HepG2 (cell line): Measurements from ENCODE around the gene RNASE11. TPM values are rescaled to one million over a fixed set of nuclear protein-coding genes. Genes with fewer than 3 reads are reported as not detected.
A peak's percentile ranks its signal among the peaks of the same experiment; 100 is the strongest.

ENCODE experiments used
- GABPA ChIP-seq, 2 experiments: IDR thresholded peaks; 2 replicates each; pipeline ENCODE4 v1.6.1; 2011 to 2016; ENCODE audit warnings: low read depth in 2 of 2, low read length in 1 of 2, missing biosample characterization in 1 of 2, missing genetic modification characterization in 1 of 2
- MAZ ChIP-seq, 2 experiments: sonication (generic) in 1 of 2; formaldehyde crosslinking in 1 of 2; IDR thresholded peaks; 2 replicates each; pipeline versions ENCODE4 v1.5.0 to v1.6.1; 2012 to 2020; ENCODE audit warnings: low read depth in 2 of 2, mild to moderate bottlenecking in 2 of 2, borderline replicate concordance in 1 of 2, improper control_type of control experiment in 1 of 2, low read length in 1 of 2, missing genetic modification reagents in 1 of 2, moderate library complexity in 1 of 2
- MXI1 ChIP-seq: IDR thresholded peaks from 3 replicates; pipeline ENCODE4 v1.6.1; 2012; ENCODE audit warnings: low read depth, low read length, inconsistent platforms, borderline replicate concordance
- NR2F6 ChIP-seq, 2 experiments: IDR thresholded peaks; 2 replicates each; pipeline ENCODE4 v1.6.1; 2016; ENCODE audit warnings: antibody characterized with exemption in 1 of 2, mild to moderate bottlenecking in 1 of 2
- TEAD2 ChIP-seq: sonication (generic); formaldehyde crosslinking; IDR thresholded peaks from 2 replicates; pipeline ENCODE4 v1.9.0; 2021; ENCODE audit warnings: missing genetic modification reagents
- TRIM24 ChIP-seq: sonication (generic); formaldehyde crosslinking; IDR thresholded peaks from 2 replicates; pipeline ENCODE4 v1.8.0; 2022; ENCODE audit warnings: mild to moderate bottlenecking, missing genetic modification reagents
- YY1 ChIP-seq: IDR thresholded peaks from 2 replicates; pipeline ENCODE4 v1.6.1; 2011; ENCODE audit warnings: low read length, low read depth, moderate library complexity, mild to moderate bottlenecking; ENCODE audit not compliant: insufficient read depth, insufficient replicate concordance
- ZBTB20 ChIP-seq: sonication (generic); formaldehyde crosslinking; IDR thresholded peaks from 2 replicates; pipeline ENCODE4 v1.8.1; 2023; ENCODE audit warnings: missing genetic modification reagents, low read depth, mild to moderate bottlenecking, borderline replicate concordance
- ZMYM4 ChIP-seq: sonication (generic); formaldehyde crosslinking; IDR thresholded peaks from 2 replicates; pipeline ENCODE4 v1.8.1; 2023; ENCODE audit warnings: mild to moderate bottlenecking, missing genetic modification reagents
- ZNF251 ChIP-seq: sonication (generic); formaldehyde crosslinking; IDR thresholded peaks from 2 replicates; pipeline ENCODE4 v1.9.0; 2021; ENCODE audit warnings: mild to moderate bottlenecking, missing genetic modification reagents
- ZNF446 ChIP-seq: sonication (generic); formaldehyde crosslinking; IDR thresholded peaks from 2 replicates; pipeline ENCODE4 v1.5.0; 2020; ENCODE audit warnings: mild to moderate bottlenecking, missing genetic modification reagents
- ZNF557 ChIP-seq: sonication (generic); formaldehyde crosslinking; IDR thresholded peaks from 2 replicates; pipeline ENCODE4 v1.4.0; 2020; ENCODE audit warnings: missing genetic modification reagents
- ZNF652 ChIP-seq: IDR thresholded peaks from 2 replicates; pipeline ENCODE4 v1.6.1; 2016; ENCODE audit warnings: low read depth, borderline replicate concordance
- ZNF768 ChIP-seq: sonication (generic); formaldehyde crosslinking; IDR thresholded peaks from 2 replicates; pipeline ENCODE4 v1.4.0; 2020; ENCODE audit warnings: missing genetic modification reagents
- ZNF788 ChIP-seq: sonication (generic); formaldehyde crosslinking; IDR thresholded peaks from 2 replicates; pipeline ENCODE4 v1.5.0; 2020; ENCODE audit warnings: mild to moderate bottlenecking, missing genetic modification reagents, borderline replicate concordance
- polyA plus RNA-seq, 8 experiments: library from polyadenylated mRNA; depleted of rRNA in 3 of 8; stranded (reverse) in 7 of 8; unstranded in 1 of 8; fragments of >200 nt; fragmentation: Illumina TruSeq in 4 of 8; extraction: Trizol in 4 of 8; gene quantifications; 2 replicates each; pipeline versions ENCODE4 v1.2.1 to v1.2.3, GENCODE V29; 2011 to 2016; ENCODE audit warnings: low read depth in 4 of 8, missing spikeins in 1 of 8, mixed read lengths in 1 of 8; ENCODE audit not compliant: insufficient read depth in 1 of 8
- total RNA-seq, 5 experiments: library from RNA; depleted of rRNA; stranded (reverse); fragments of >200 nt; fragmentation: Illumina TruSeq; extraction: Trizol; gene quantifications; 2 replicates each; pipeline ENCODE4 v1.2.3, GENCODE V29; 2016; ENCODE audit warnings: low read depth in 1 of 5
- TF ChIP-seq, protein P1 (sequence below): sonication (generic); formaldehyde crosslinking; IDR thresholded peaks from 2 replicates; pipeline ENCODE4 v1.8.1; 2022; ENCODE audit warnings: low read depth, mild to moderate bottlenecking, missing genetic modification reagents
- TF ChIP-seq, protein P2 (sequence below), 2 experiments: sonication (generic) in 1 of 2; formaldehyde crosslinking in 1 of 2; IDR thresholded peaks; 2 replicates each; pipeline versions ENCODE4 v1.6.1 to v1.9.0; 2014 to 2022; ENCODE audit warnings: antibody characterized with exemption in 1 of 2, borderline replicate concordance in 1 of 2, inconsistent platforms in 1 of 2, low read depth in 1 of 2, missing genetic modification reagents in 1 of 2
- TF ChIP-seq, protein P3 (sequence below): sonication (generic); formaldehyde crosslinking; IDR thresholded peaks from 2 replicates; pipeline ENCODE4 v1.9.0; 2021; ENCODE audit warnings: missing genetic modification reagents, mild to moderate bottlenecking, borderline replicate concordance

RNASE11 gene
- total and polyA plus RNA-seq, 2 of the 13 experiments (the other 11 are each of a cell fraction or from before 2014, with no cell fraction given), result not detected

DNA sequence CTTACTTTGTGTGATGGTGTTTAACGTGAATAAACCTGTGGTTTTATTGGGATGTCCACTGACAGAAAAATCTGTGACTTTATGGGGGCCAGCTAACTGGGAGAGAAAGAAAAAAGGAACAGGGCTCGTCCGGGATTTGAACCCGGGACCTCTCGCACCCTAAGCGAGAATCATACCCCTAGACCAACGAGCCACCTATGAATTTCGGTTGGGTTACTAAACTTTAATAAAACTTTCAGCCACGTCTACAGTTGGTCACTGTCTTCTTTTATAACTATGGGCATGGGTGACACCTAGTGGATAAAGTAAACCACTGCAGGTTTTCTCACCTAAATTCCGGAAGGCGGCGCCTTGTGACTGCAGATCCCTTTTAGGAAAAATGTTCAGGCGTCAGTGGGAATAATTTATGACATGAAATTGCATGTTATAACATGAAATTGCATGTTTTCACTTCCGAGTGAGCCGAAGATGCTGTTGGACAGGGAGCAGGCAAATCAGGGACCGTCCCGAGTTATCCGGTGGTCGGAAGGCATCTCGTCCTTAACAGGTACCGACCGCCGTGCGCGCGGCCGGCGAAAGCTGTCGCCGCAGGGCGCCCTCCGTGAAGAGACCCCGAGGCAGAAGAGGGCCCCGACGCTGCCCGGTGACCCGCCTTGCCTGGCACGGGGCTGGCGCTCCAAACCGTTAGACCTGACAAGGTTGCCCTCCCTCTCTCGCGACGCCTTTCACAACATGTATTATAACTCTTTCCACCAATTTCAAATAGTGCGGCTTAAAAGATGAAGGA, 21.6 kb upstream of the RNASE11 start (continued):
- TF ChIP-seq, protein P1, sequence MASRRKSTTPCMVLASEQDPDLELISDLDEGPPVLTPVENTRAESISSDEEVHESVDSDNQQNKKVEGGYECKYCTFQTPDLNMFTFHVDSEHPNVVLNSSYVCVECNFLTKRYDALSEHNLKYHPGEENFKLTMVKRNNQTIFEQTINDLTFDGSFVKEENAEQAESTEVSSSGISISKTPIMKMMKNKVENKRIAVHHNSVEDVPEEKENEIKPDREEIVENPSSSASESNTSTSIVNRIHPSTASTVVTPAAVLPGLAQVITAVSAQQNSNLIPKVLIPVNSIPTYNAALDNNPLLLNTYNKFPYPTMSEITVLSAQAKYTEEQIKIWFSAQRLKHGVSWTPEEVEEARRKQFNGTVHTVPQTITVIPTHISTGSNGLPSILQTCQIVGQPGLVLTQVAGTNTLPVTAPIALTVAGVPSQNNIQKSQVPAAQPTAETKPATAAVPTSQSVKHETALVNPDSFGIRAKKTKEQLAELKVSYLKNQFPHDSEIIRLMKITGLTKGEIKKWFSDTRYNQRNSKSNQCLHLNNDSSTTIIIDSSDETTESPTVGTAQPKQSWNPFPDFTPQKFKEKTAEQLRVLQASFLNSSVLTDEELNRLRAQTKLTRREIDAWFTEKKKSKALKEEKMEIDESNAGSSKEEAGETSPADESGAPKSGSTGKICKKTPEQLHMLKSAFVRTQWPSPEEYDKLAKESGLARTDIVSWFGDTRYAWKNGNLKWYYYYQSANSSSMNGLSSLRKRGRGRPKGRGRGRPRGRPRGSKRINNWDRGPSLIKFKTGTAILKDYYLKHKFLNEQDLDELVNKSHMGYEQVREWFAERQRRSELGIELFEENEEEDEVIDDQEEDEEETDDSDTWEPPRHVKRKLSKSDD (CRISPR knock-in tag), result no peak
- TF ChIP-seq, protein P2, sequence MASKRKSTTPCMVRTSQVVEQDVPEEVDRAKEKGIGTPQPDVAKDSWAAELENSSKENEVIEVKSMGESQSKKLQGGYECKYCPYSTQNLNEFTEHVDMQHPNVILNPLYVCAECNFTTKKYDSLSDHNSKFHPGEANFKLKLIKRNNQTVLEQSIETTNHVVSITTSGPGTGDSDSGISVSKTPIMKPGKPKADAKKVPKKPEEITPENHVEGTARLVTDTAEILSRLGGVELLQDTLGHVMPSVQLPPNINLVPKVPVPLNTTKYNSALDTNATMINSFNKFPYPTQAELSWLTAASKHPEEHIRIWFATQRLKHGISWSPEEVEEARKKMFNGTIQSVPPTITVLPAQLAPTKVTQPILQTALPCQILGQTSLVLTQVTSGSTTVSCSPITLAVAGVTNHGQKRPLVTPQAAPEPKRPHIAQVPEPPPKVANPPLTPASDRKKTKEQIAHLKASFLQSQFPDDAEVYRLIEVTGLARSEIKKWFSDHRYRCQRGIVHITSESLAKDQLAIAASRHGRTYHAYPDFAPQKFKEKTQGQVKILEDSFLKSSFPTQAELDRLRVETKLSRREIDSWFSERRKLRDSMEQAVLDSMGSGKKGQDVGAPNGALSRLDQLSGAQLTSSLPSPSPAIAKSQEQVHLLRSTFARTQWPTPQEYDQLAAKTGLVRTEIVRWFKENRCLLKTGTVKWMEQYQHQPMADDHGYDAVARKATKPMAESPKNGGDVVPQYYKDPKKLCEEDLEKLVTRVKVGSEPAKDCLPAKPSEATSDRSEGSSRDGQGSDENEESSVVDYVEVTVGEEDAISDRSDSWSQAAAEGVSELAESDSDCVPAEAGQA (IDR thresholded peaks at IDR 0.05; ENCODE audit: low read depth), result no peak
- TF ChIP-seq, protein P2 (CRISPR knock-in tag; IDR thresholded peaks at IDR 0.05; ENCODE audit: borderline replicate concordance), result 0 out of 2 replicates have a peak, but pooled peaks have one; percentile 8
- TF ChIP-seq YY1 (no peak), NR2F6 (IDR thresholded peaks at IDR 0.05) (peak; percentile 57; the same call in 1 of the 2 replicates), NR2F6 (CRISPR knock-in tag; IDR thresholded peaks at IDR 0.05) (peak; percentile 39), ZNF768 (CRISPR knock-in tag) (no peak; the same call in 1 of the 2 replicates), TEAD2 (CRISPR knock-in tag) (no peak), MAZ (IDR thresholded peaks at IDR 0.05; ENCODE audit: borderline replicate concordance, low read depth, low read length) (no peak), MAZ (CRISPR knock-in tag; IDR thresholded peaks at IDR 0.05; ENCODE audit: low read depth) (no peak), ZNF446 (CRISPR knock-in tag) (no peak), MXI1 (peak; percentile 51; the same call in 1 of the 3 replicates), ZNF788 (no peak; the same call in 1 of the 2 replicates), ZMYM4 (CRISPR knock-in tag) (peak; percentile 50), GABPA (IDR thresholded peaks at IDR 0.05; ENCODE audit: low read depth, low read length) (no peak), GABPA (CRISPR knock-in tag; IDR thresholded peaks at IDR 0.05; ENCODE audit: low read depth) (no peak), ZNF251 (CRISPR knock-in tag) (no peak), ZBTB20 (no peak), ZNF652 (CRISPR knock-in tag) (peak; percentile 26; the same call in 1 of the 2 replicates), ZNF557 (CRISPR knock-in tag) (no peak), TRIM24 (no peak)
- TF ChIP-seq, protein P3, sequence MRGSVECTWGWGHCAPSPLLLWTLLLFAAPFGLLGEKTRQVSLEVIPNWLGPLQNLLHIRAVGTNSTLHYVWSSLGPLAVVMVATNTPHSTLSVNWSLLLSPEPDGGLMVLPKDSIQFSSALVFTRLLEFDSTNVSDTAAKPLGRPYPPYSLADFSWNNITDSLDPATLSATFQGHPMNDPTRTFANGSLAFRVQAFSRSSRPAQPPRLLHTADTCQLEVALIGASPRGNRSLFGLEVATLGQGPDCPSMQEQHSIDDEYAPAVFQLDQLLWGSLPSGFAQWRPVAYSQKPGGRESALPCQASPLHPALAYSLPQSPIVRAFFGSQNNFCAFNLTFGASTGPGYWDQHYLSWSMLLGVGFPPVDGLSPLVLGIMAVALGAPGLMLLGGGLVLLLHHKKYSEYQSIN (CRISPR knock-in tag), result no peak
